ENCODE data around the gene PES1. TPM values are rescaled to one million over a fixed set of nuclear protein-coding genes. Genes with fewer than 3 reads are reported as not detected.

The PES1 gene
- total RNA-seq, 1 donor from 2014 or later, result 88.7 TPM

DNA sequence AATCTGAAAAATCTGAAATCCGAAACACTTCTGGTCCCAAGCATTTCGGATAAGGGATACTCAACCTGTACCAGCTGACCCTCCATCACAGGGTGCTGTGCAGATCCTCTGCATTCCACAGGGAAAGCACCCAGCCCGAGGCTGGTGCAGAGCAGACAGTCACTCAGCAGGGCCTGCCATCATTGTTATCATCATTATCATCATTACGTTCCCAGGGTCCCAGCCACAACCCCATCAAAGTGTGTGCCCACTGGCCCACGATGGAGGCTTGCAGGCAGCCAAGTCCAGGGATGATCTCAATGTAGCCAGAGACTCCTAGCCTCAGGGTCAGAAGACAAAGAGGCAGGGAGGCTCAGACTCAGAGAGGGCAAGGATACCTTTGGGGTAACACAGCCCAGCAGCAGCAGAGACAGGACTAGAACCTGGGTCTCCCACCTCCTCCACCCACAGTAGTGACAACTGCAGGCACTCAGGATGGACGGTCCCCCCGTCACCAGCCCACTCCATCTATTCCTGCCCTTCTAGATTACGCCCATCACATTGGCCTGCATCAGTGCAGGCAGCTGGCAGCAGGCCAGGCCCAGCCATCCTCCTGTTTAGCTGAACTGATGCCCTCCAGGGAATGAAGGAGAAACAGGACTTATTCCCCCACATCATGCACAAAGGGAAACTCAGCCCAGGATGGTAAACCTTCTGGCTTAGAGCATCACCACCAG, 27.5 kb downstream of the PES1 start:
- Histone ChIP-seq H3K9ac (ENCODE audit: low read length) (no peak overlapping the region), H3K27me3 (ENCODE audit: insufficient read depth, low read length) (peaks cover 7% of the 10 kb centered on the region), H4K20me1 (ENCODE audit: insufficient read depth, low read length) (no peaks in the 10 kb centered on the region), H3K4me1 (ENCODE audit: insufficient read depth, low read length) (peaks cover 6% of the 10 kb centered on the region), H2AFZ (ENCODE audit: low read depth, low read length) (no peak overlapping the region), H3K4me2 (ENCODE audit: low read length) (no peak overlapping the region), H3K27ac (ENCODE audit: low read depth, low read length) (no peak overlapping the region), H3K79me2 (ENCODE audit: insufficient read depth, low read length) (no peaks in the 10 kb centered on the region), H3K4me3 (ENCODE audit: insufficient read depth, low read depth, low read length) (no peak overlapping the region), H3K9me3 (ENCODE audit: insufficient read depth, low read depth, low read length) (no peaks in the 10 kb centered on the region), H3K36me3 (ENCODE audit: insufficient read depth, low read length) (no peaks in the 10 kb centered on the region)
- DNase-seq (ENCODE audit: low read depth), result no peak
- Mint-ChIP-seq H3K36me3 (ENCODE audit: low read depth, unreplicated experiment) (no peaks in the 10 kb centered on the region), H3K4me3 (ENCODE audit: unreplicated experiment) (no peak overlapping the region), H3K9me3 (ENCODE audit: unreplicated experiment) (no peaks in the 10 kb centered on the region), H3K27ac (ENCODE audit: unreplicated experiment) (no peak overlapping the region), H3K27me3 (ENCODE audit: low read depth, unreplicated experiment) (peaks cover 31% of the 10 kb centered on the region), H3K4me1 (ENCODE audit: low read depth, unreplicated experiment) (no peaks in the 10 kb centered on the region)
- TF ChIP-seq EZH2 (IDR thresholded peaks at IDR 0.05; ENCODE audit: insufficient read depth, low read length) (no peak), CTCF (IDR thresholded peaks at IDR 0.05; ENCODE audit: insufficient read depth, low read depth, low read length) (no peak)
- no peak for FAIRE-seq

- H3K36me3 Mint-ChIP-seq (ENCODE audit: low read depth, unreplicated experiment), result no peaks in the 10 kb centered on the region
- H3K9me3 Mint-ChIP-seq (ENCODE audit: unreplicated experiment), result no peaks in the 10 kb centered on the region
- H3K4me1 Mint-ChIP-seq (ENCODE audit: low read depth, unreplicated experiment), result no peaks in the 10 kb centered on the region
- no peak overlapping the region for H3K4me3 ChIP-seq (ENCODE audit: insufficient read depth, low read depth, low read length)
- peaks cover 6% of the 10 kb centered on the region for H3K4me1 ChIP-seq (ENCODE audit: insufficient read depth, low read length)
- TF ChIP-seq EZH2 (IDR thresholded peaks at IDR 0.05; ENCODE audit: insufficient read depth, low read length) (no peak), CTCF (IDR thresholded peaks at IDR 0.05; ENCODE audit: insufficient read depth, low read depth, low read length) (no peak)
- no peak overlapping the region for H3K9ac ChIP-seq (ENCODE audit: low read length)
- no peak overlapping the region for H3K27ac Mint-ChIP-seq (ENCODE audit: unreplicated experiment)
- no peak for FAIRE-seq
- no peaks in the 10 kb centered on the region for H3K9me3 ChIP-seq (ENCODE audit: insufficient read depth, low read depth, low read length)
- H3K27me3 ChIP-seq (ENCODE audit: insufficient read depth, low read length), result peaks cover 2% of the 10 kb centered on the region
- no peak for DNase-seq (ENCODE audit: low read depth)
- H3K79me2 ChIP-seq (ENCODE audit: insufficient read depth, low read length), result no peaks in the 10 kb centered on the region
- H3K36me3 ChIP-seq (ENCODE audit: insufficient read depth, low read length), result no peaks in the 10 kb centered on the region
- H3K27me3 Mint-ChIP-seq (ENCODE audit: low read depth, unreplicated experiment), result peaks cover 21% of the 10 kb centered on the region
- no peak overlapping the region for H2AFZ ChIP-seq (ENCODE audit: low read depth, low read length)
- no peak overlapping the region for H3K4me2 ChIP-seq (ENCODE audit: low read length)
- peak overlapping the region; percentile 2 for H3K4me3 Mint-ChIP-seq (ENCODE audit: unreplicated experiment)
- H4K20me1 ChIP-seq (ENCODE audit: insufficient read depth, low read length), result no peaks in the 10 kb centered on the region
- H3K27ac ChIP-seq (ENCODE audit: low read depth, low read length), result no peak overlapping the region
Observed at GRCh38 chr22:30562366-30562765, 29.3 kb downstream of the PES1 start.

Data from astrocyte (in vitro differentiated cells and primary cell).